K562 (cell line): Measurements from ENCODE around the gene DCP1B. TPM values are rescaled to one million over a fixed set of nuclear protein-coding genes. Genes with fewer than 3 reads are reported as not detected.

Source experiments
- CEBPG ChIP-seq, 3 experiments: fragments of 200-800 bp in 1 of 3; sonication (Bioruptor generic) in 1 of 3; sonication (generic) in 1 of 3; formaldehyde crosslinking in 1 of 3; IDR thresholded peaks in 2 of 3; conservative IDR thresholded peaks in 1 of 3; 2 replicates each; pipeline versions ENCODE4 v1.6.1 to v1.8.0; 2016 to 2022; ENCODE audit warnings: missing compliant biosample characterization in 2 of 3, missing genetic modification characterization in 2 of 3, mild to moderate bottlenecking in 1 of 3, missing genetic modification reagents in 1 of 3
- CXXC5 ChIP-seq: fragments of 250-450 bp; sonication (Bioruptor Pico); IDR thresholded peaks from 2 replicates; pipeline ENCODE4 v1.8.0; 2022; ENCODE audit warnings: inconsistent platforms, mild to moderate bottlenecking, moderate library complexity
- HMG20B ChIP-seq: fragments of 250-450 bp; sonication (Bioruptor Pico); IDR thresholded peaks from 2 replicates; pipeline ENCODE4 v1.5.0; 2021; ENCODE audit warnings: mild to moderate bottlenecking
- KLF1 ChIP-seq: fragments of 450-650 bp; IDR thresholded peaks from 2 replicates; pipeline ENCODE4 v1.6.1; 2016; ENCODE audit warnings: missing genetic modification characterization, missing compliant biosample characterization
- RBFOX2 ChIP-seq: fragments of 200-400 bp; formaldehyde crosslinking; IDR thresholded peaks from 2 replicates; pipeline ENCODE4 v1.6.1; 2017; ENCODE audit warnings: low read depth, mild to moderate bottlenecking, low read length, moderate library complexity
- RBM34 ChIP-seq: fragments of 200-400 bp; formaldehyde crosslinking; IDR thresholded peaks from 2 replicates; pipeline ENCODE4 v1.6.1; 2018; ENCODE audit warnings: low read length, borderline replicate concordance; ENCODE audit not compliant: insufficient read depth
- SRSF1 ChIP-seq: fragments of 200-400 bp; formaldehyde crosslinking; IDR thresholded peaks from 2 replicates; pipeline ENCODE4 v1.6.1; 2017; ENCODE audit warnings: mild to moderate bottlenecking, low read depth, low read length, moderate library complexity
- TRIM28 ChIP-seq: fragments of 450-650 bp; IDR thresholded peaks from 2 replicates; pipeline ENCODE4 v1.6.1; 2017
- YY1 ChIP-seq, 3 experiments: IDR thresholded peaks; 2 replicates each; pipeline ENCODE4 v1.6.1; 2011; ENCODE audit warnings: low read length in 2 of 3, mild to moderate bottlenecking in 2 of 3, moderate library complexity in 2 of 3, borderline replicate concordance in 1 of 3, control low read depth in 1 of 3, low read depth in 1 of 3; ENCODE audit not compliant: insufficient read depth in 3 of 3, insufficient replicate concordance in 2 of 3, control insufficient read depth in 1 of 3, insufficient read length in 1 of 3; ENCODE audit errors: extremely low read depth in 1 of 3
- ZNF217 ChIP-seq: sonication (generic); formaldehyde crosslinking; IDR thresholded peaks from 2 replicates; pipeline ENCODE4 v1.8.0; 2022; ENCODE audit warnings: mild to moderate bottlenecking, missing genetic modification reagents
- ZNF699 ChIP-seq: fragments of 250-450 bp; sonication (Bioruptor Pico); IDR thresholded peaks from 2 replicates; pipeline ENCODE4 v1.8.0; 2021; ENCODE audit warnings: mild to moderate bottlenecking, moderate library complexity; ENCODE audit not compliant: insufficient replicate concordance
- polyA plus RNA-seq, 8 experiments: library from polyadenylated mRNA; depleted of rRNA in 4 of 8; stranded (reverse) in 5 of 8; unstranded in 3 of 8; fragments of >200 nt; fragmentation: Nextera tagmentation in 2 of 8; fragmentation: Illumina TruSeq in 1 of 8; extraction: Ambion mirVana in 2 of 8; extraction: Trizol in 1 of 8; gene quantifications; 2 replicates each; pipeline versions ENCODE4 v1.2.1 to v1.2.3, GENCODE V29; 2011 to 2014; ENCODE audit warnings: inconsistent platforms in 1 of 8, missing spikeins in 1 of 8
- total RNA-seq, 7 experiments: library from RNA; depleted of rRNA in 6 of 7; stranded (reverse); fragments of >200 nt in 6 of 7; fragmentation: Illumina TruSeq in 2 of 7; extraction: Trizol in 2 of 7; gene quantifications; 2 replicates each; pipeline versions ENCODE4 v1.2.1 to v1.2.3, GENCODE V29; 2011 to 2021; ENCODE audit warnings: low replicate concordance in 1 of 7
- TF ChIP-seq, protein P1 (sequence below), 2 experiments: fragments of 450-650 bp; formaldehyde crosslinking in 1 of 2; IDR thresholded peaks; 2 replicates each; pipeline versions ENCODE4 v1.4.0 to v1.6.1; 2014 to 2020; ENCODE audit warnings: mild to moderate bottlenecking in 2 of 2, borderline replicate concordance in 1 of 2, low read depth in 1 of 2
- TF ChIP-seq, protein P2 (sequence below): IDR thresholded peaks from 2 replicates; pipeline ENCODE4 v1.6.1; 2011; ENCODE audit warnings: borderline replicate concordance, low read depth, mild to moderate bottlenecking, moderate library complexity, low read length; ENCODE audit not compliant: insufficient read depth, poor library complexity, severe bottlenecking
- TF ChIP-seq, protein P3 (sequence below): sonication (generic); formaldehyde crosslinking; IDR thresholded peaks from 2 replicates; pipeline ENCODE4 v1.5.0; 2020; ENCODE audit warnings: missing genetic modification reagents

The DCP1B gene
- total and polyA plus RNA-seq, 9 of the 15 experiments (the other 6 are each of a cell fraction or from before 2014, with no cell fraction given) = 0.83 to 7.3 (median 3.4) TPM

DNA sequence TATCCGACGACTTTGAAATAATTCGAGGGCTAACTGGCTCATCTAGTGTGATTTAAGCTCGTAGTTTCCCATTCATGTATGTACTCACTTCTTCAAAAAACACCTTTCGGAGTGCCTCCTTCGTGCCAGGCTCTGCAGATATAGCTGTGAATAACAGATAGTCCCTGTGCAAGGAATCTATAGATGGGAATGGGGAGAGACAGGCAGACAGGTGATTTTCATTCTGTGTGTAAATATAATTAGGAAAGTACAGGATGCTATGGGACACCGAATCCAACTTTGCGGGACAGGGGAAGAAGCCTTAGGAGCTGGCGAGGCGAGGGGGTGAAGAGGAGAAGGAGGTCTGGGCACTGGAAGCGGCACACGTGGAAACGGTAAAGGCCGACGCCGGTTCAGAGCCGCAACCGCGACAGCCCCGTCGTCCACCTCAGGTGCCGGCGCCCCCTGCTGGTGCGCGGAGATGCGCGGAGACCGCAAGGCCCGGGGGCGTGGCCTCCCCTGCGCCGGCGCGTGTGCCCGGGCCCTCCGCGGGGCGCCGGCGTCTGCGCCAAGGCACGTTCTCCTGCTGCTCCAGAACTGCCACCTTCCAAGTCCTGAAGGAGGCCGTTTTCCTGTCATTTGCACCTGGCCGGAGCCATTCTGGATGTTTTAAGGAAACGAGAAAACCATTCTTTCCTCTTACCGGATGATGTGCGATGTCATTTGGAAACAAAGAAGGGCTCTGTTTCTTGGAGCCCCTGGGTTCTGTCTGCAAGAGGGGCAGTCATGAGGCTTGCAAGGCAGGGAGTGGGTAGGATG, 30.6 kb upstream of the DCP1B start (continued):
- TF ChIP-seq, protein P1, sequence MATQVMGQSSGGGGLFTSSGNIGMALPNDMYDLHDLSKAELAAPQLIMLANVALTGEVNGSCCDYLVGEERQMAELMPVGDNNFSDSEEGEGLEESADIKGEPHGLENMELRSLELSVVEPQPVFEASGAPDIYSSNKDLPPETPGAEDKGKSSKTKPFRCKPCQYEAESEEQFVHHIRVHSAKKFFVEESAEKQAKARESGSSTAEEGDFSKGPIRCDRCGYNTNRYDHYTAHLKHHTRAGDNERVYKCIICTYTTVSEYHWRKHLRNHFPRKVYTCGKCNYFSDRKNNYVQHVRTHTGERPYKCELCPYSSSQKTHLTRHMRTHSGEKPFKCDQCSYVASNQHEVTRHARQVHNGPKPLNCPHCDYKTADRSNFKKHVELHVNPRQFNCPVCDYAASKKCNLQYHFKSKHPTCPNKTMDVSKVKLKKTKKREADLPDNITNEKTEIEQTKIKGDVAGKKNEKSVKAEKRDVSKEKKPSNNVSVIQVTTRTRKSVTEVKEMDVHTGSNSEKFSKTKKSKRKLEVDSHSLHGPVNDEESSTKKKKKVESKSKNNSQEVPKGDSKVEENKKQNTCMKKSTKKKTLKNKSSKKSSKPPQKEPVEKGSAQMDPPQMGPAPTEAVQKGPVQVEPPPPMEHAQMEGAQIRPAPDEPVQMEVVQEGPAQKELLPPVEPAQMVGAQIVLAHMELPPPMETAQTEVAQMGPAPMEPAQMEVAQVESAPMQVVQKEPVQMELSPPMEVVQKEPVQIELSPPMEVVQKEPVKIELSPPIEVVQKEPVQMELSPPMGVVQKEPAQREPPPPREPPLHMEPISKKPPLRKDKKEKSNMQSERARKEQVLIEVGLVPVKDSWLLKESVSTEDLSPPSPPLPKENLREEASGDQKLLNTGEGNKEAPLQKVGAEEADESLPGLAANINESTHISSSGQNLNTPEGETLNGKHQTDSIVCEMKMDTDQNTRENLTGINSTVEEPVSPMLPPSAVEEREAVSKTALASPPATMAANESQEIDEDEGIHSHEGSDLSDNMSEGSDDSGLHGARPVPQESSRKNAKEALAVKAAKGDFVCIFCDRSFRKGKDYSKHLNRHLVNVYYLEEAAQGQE (IDR thresholded peaks at IDR 0.05; ENCODE audit: borderline replicate concordance) = peak; percentile 42; the same call in 1 of the 2 replicates
- TF ChIP-seq, protein P1 (CRISPR knock-in tag; IDR thresholded peaks at IDR 0.05; ENCODE audit: low read depth) = no peak
- TF ChIP-seq KLF1 (tag) = no peak
- no peak for TF ChIP-seq ZNF699 (CRISPR knock-in tag)
- TF ChIP-seq RBM34 = no peak
- no peak for TF ChIP-seq SRSF1
- TF ChIP-seq, protein P2, sequence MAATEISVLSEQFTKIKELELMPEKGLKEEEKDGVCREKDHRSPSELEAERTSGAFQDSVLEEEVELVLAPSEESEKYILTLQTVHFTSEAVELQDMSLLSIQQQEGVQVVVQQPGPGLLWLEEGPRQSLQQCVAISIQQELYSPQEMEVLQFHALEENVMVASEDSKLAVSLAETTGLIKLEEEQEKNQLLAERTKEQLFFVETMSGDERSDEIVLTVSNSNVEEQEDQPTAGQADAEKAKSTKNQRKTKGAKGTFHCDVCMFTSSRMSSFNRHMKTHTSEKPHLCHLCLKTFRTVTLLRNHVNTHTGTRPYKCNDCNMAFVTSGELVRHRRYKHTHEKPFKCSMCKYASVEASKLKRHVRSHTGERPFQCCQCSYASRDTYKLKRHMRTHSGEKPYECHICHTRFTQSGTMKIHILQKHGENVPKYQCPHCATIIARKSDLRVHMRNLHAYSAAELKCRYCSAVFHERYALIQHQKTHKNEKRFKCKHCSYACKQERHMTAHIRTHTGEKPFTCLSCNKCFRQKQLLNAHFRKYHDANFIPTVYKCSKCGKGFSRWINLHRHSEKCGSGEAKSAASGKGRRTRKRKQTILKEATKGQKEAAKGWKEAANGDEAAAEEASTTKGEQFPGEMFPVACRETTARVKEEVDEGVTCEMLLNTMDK = peak; percentile 90
- TF ChIP-seq HMG20B = no peak
- TF ChIP-seq ZNF217 = no peak
- peak; percentile 81 for TF ChIP-seq CXXC5 (CRISPR knock-in tag)
- TF ChIP-seq CEBPG (CRISPR knock-in tag; IDR thresholded peaks at IDR 0.05) = no peak
- TF ChIP-seq CEBPG (tag; conservative IDR thresholded peaks at IDR 0.05 in 1 of 2, IDR thresholded peaks at IDR 0.05 in 1 of 2) = no peak
- no peak for TF ChIP-seq TRIM28
- TF ChIP-seq, protein P3, sequence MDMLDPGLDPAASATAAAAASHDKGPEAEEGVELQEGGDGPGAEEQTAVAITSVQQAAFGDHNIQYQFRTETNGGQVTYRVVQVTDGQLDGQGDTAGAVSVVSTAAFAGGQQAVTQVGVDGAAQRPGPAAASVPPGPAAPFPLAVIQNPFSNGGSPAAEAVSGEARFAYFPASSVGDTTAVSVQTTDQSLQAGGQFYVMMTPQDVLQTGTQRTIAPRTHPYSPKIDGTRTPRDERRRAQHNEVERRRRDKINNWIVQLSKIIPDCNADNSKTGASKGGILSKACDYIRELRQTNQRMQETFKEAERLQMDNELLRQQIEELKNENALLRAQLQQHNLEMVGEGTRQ (CRISPR knock-in tag) = no peak
- TF ChIP-seq RBFOX2 = no peak
- peak in 1 of 3 experiments; percentile 31 for TF ChIP-seq YY1 (IDR thresholded peaks at IDR 0.05; ENCODE audit: borderline replicate concordance in 1 of 3, control insufficient read depth in 1 of 3, extremely low read depth in 1 of 3, insufficient read depth in 3 of 3, insufficient read length in 1 of 3, insufficient replicate concordance in 2 of 3, low read depth in 1 of 3, low read length in 2 of 3)
